ENCODE results near the gene PRKCB. TPM values are rescaled to one million over a fixed set of nuclear protein-coding genes. Genes with fewer than 3 reads are reported as not detected.

Gene PRKCB
- total RNA-seq, 2 experiments from 2014 or later = 21.0 to 51.6 TPM

- Histone ChIP-seq H3K79me2 (ENCODE audit: insufficient read depth, low read depth, low read length) (no peaks in the 10 kb centered on the region), H3K27ac (ENCODE audit: low read depth, low read length, poor library complexity, severe bottlenecking) (no peak overlapping the region), H3K4me3 (ENCODE audit: low read depth, low read length, poor library complexity, severe bottlenecking) (no peak overlapping the region), H2AFZ (ENCODE audit: low read length) (no peak overlapping the region), H4K20me1 (ENCODE audit: insufficient read depth, low read length) (no peaks in the 10 kb centered on the region), H3K36me3 (ENCODE audit: insufficient read depth, low read length) (no peaks in the 10 kb centered on the region), H3K4me1 (ENCODE audit: insufficient read depth, low read length, poor library complexity, severe bottlenecking) (no peaks in the 10 kb centered on the region), H3K9me2 (ENCODE audit: insufficient read depth, low read length) (no peaks in the 10 kb centered on the region), H3K9me3 (ENCODE audit: low read length) (no peaks in the 10 kb centered on the region), H3K4me2 (ENCODE audit: low read length) (no peak overlapping the region)
- no peak for DNase-seq (ENCODE audit: low spot score)
- no peak for TF ChIP-seq EZH2phosphoT487 (IDR thresholded peaks at IDR 0.05; ENCODE audit: borderline replicate concordance, low read depth, low read length)
- TF ChIP-seq CTCF (conservative IDR thresholded peaks at IDR 0.05; ENCODE audit: low read length) = no peak
- ChIA-PET POLR2A (interaction anchor here (0.6 to 0.7 kb wide), 3 partner anchors 48 to 891 kb away, joined by 3 read pairs; no protein-coding TSS in a partner anchor), CTCF (ENCODE audit: unreplicated experiment) (no interaction called here)
- intact Hi-C loops (cut with micrococcal nuclease; ENCODE audit: unreplicated experiment) = no loop called here
- no TSS peak for BruUV-seq (replicated peaks)
Measured at GRCh38 chr16:24111724-24112302, 276.0 kb downstream of the PRKCB start.

GRCh38 chr16:24113115-24113745 is 277.4 kb downstream of the PRKCB start:
- DNase-seq (ENCODE audit: low spot score) = no peak
- BruUV-seq (replicated peaks) = no TSS peak
- Histone ChIP-seq H2AFZ (ENCODE audit: low read length) (no peak overlapping the region), H3K4me1 (ENCODE audit: insufficient read depth, low read length, poor library complexity, severe bottlenecking) (no peaks in the 10 kb centered on the region), H3K9me3 (ENCODE audit: low read length) (no peaks in the 10 kb centered on the region), H4K20me1 (ENCODE audit: insufficient read depth, low read length) (no peaks in the 10 kb centered on the region), H3K36me3 (ENCODE audit: insufficient read depth, low read length) (no peaks in the 10 kb centered on the region), H3K27ac (ENCODE audit: low read depth, low read length, poor library complexity, severe bottlenecking) (no peak overlapping the region), H3K4me2 (ENCODE audit: low read length) (no peak overlapping the region), H3K9me2 (ENCODE audit: insufficient read depth, low read length) (no peaks in the 10 kb centered on the region), H3K4me3 (ENCODE audit: low read depth, low read length, poor library complexity, severe bottlenecking) (no peak overlapping the region), H3K79me2 (ENCODE audit: insufficient read depth, low read depth, low read length) (no peaks in the 10 kb centered on the region)
- intact Hi-C loops (cut with micrococcal nuclease; ENCODE audit: unreplicated experiment) = no loop called here
- no peak for TF ChIP-seq EZH2phosphoT487 (IDR thresholded peaks at IDR 0.05; ENCODE audit: borderline replicate concordance, low read depth, low read length)
- ChIA-PET CTCF (ENCODE audit: unreplicated experiment) (no interaction called here), POLR2A (no interaction called here)

- no peak for DNase-seq (ENCODE audit: low spot score)
- no peaks in the 10 kb centered on the region for H3K4me1 ChIP-seq (ENCODE audit: insufficient read depth, low read length, poor library complexity, severe bottlenecking)
- H3K4me2 ChIP-seq (ENCODE audit: low read length) = no peak overlapping the region
- H3K9me2 ChIP-seq (ENCODE audit: insufficient read depth, low read length) = no peaks in the 10 kb centered on the region
- no peak for TF ChIP-seq CTCF (conservative IDR thresholded peaks at IDR 0.05; ENCODE audit: low read length)
- TF ChIP-seq EZH2phosphoT487 (IDR thresholded peaks at IDR 0.05; ENCODE audit: borderline replicate concordance, low read depth, low read length) = no peak
- intact Hi-C loops (cut with micrococcal nuclease; ENCODE audit: unreplicated experiment) = no loop called here
- H2AFZ ChIP-seq (ENCODE audit: low read length) = no peak overlapping the region
- no peak overlapping the region for H3K4me3 ChIP-seq (ENCODE audit: low read depth, low read length, poor library complexity, severe bottlenecking)
- no peak overlapping the region for H3K27ac ChIP-seq (ENCODE audit: low read depth, low read length, poor library complexity, severe bottlenecking)
- no TSS peak for BruUV-seq (replicated peaks)
- no peaks in the 10 kb centered on the region for H3K36me3 ChIP-seq (ENCODE audit: insufficient read depth, low read length)
- H3K79me2 ChIP-seq (ENCODE audit: insufficient read depth, low read depth, low read length) = no peaks in the 10 kb centered on the region
- no peaks in the 10 kb centered on the region for H4K20me1 ChIP-seq (ENCODE audit: insufficient read depth, low read length)
- H3K9me3 ChIP-seq (ENCODE audit: low read length) = no peaks in the 10 kb centered on the region
- POLR2A ChIA-PET = no interaction called here
- CTCF ChIA-PET (ENCODE audit: unreplicated experiment) = no interaction called here
Measured at GRCh38 chr16:24114876-24115275, 279.1 kb downstream of the PRKCB start.

Data from OCI-LY7 (cell line).